SK-N-SH treated with all-trans-retinoic acid at 6 μM for 48 hours (cell line): ENCODE data around the gene GAL3ST1.

Source experiments
- ATAC-seq: fragments of 200-7000 bp; cut with Tn5 transposase; 3 replicates; pipeline ENCODE4 v1.9.1; 2020; ENCODE audit warnings: mild to moderate bottlenecking, moderate library complexity
- ARNTL ChIP-seq: fragments of 450-650 bp; formaldehyde crosslinking; IDR thresholded peaks from 2 replicates; pipeline ENCODE4 v1.5.0; 2020; ENCODE audit warnings: low read depth, mild to moderate bottlenecking, moderate library complexity, borderline replicate concordance
- CREB5 ChIP-seq: fragments of 250-450 bp; sonication (Bioruptor Pico); IDR thresholded peaks from 2 replicates; pipeline ENCODE4 v1.5.1; 2020; ENCODE audit warnings: low read depth, mild to moderate bottlenecking, moderate library complexity
- GLIS3 ChIP-seq: fragments of 250-450 bp; sonication (Bioruptor Pico); IDR thresholded peaks from 2 replicates; pipeline ENCODE4 v1.5.0; 2020; ENCODE audit warnings: mild to moderate bottlenecking, moderate library complexity
- ISL1 ChIP-seq: fragments of 250-450 bp; sonication (Bioruptor Pico); IDR thresholded peaks from 2 replicates; pipeline ENCODE4 v2.1.2; 2022; ENCODE audit warnings: mild to moderate bottlenecking, moderate library complexity
- OSR1 ChIP-seq: fragments of 250-450 bp; sonication (Bioruptor Pico); IDR thresholded peaks from 2 replicates; pipeline ENCODE4 v1.8.0; 2022; ENCODE audit warnings: moderate library complexity, mild to moderate bottlenecking, inconsistent platforms
- RARB ChIP-seq: fragments of 250-450 bp; sonication (Bioruptor Pico); IDR thresholded peaks from 2 replicates; pipeline ENCODE4 v1.8.0; 2021; ENCODE audit warnings: mild to moderate bottlenecking, moderate library complexity
- SNAI2 ChIP-seq: fragments of 250-450 bp; sonication (Bioruptor Pico); IDR thresholded peaks from 2 replicates; pipeline ENCODE4 v1.5.0; 2020; ENCODE audit warnings: mild to moderate bottlenecking, moderate library complexity
- TOX ChIP-seq: fragments of 250-450 bp; sonication (Bioruptor Pico); IDR thresholded peaks from 2 replicates; pipeline ENCODE4 v1.8.0; 2021; ENCODE audit warnings: mild to moderate bottlenecking, moderate library complexity, borderline replicate concordance
- ZC3H10 ChIP-seq: fragments of 250-450 bp; sonication (Bioruptor Pico); IDR thresholded peaks from 2 replicates; pipeline ENCODE4 v1.5.1; 2021; ENCODE audit warnings: mild to moderate bottlenecking, moderate library complexity
- ZFP3 ChIP-seq: fragments of 250-450 bp; sonication (Bioruptor Pico); IDR thresholded peaks from 2 replicates; pipeline ENCODE4 v1.5.0; 2020; ENCODE audit warnings: mild to moderate bottlenecking, moderate library complexity
- ZFP30 ChIP-seq: fragments of 450-650 bp; formaldehyde crosslinking; IDR thresholded peaks from 2 replicates; pipeline ENCODE4 v1.5.0; 2022; ENCODE audit warnings: mild to moderate bottlenecking, moderate library complexity
- ZNF565 ChIP-seq: fragments of 450-650 bp; formaldehyde crosslinking; conservative IDR thresholded peaks from 2 replicates; pipeline ENCODE4 v1.5.0; 2020; ENCODE audit warnings: low read depth, mild to moderate bottlenecking, moderate library complexity
- ZNF70 ChIP-seq: fragments of 450-650 bp; formaldehyde crosslinking; IDR thresholded peaks from 2 replicates; pipeline ENCODE4 v1.5.0; 2020; ENCODE audit warnings: mild to moderate bottlenecking, moderate library complexity
- ZNF8 ChIP-seq: fragments of 450-650 bp; formaldehyde crosslinking; IDR thresholded peaks from 2 replicates; pipeline ENCODE4 v1.5.0; 2020; ENCODE audit warnings: mild to moderate bottlenecking, moderate library complexity
- TF ChIP-seq, protein P1 (sequence below): fragments of 250-450 bp; sonication (Bioruptor Pico); IDR thresholded peaks from 2 replicates; pipeline ENCODE4 v1.8.0; 2021; ENCODE audit warnings: low read depth, mild to moderate bottlenecking, moderate library complexity, borderline replicate concordance
- TF ChIP-seq, protein P2 (sequence below): fragments of 250-450 bp; sonication (Bioruptor Pico); IDR thresholded peaks from 2 replicates; pipeline ENCODE4 v1.5.0; 2020; ENCODE audit warnings: mild to moderate bottlenecking, moderate library complexity
- TF ChIP-seq, protein P3 (sequence below): fragments of 250-450 bp; sonication (Bioruptor Pico); IDR thresholded peaks from 2 replicates; pipeline ENCODE4 v1.8.0; 2020; ENCODE audit warnings: mild to moderate bottlenecking, moderate library complexity, borderline replicate concordance

The GAL3ST1 gene

GRCh38 chr22:30574997-30575671 lies 669 bp upstream of the GAL3ST1 start (continued):
- TF ChIP-seq ARNTL (CRISPR knock-in tag) (no peak), ZNF8 (CRISPR knock-in tag) (no peak), ISL1 (CRISPR knock-in tag) (no peak; the same call in 1 of the 2 replicates), OSR1 (no peak), CREB5 (0 out of 2 replicates have a peak, but pooled peaks have one; percentile 12), RARB (no peak), ZFP3 (CRISPR knock-in tag) (peak; percentile 65; the same call in 1 of the 2 replicates)
- TF ChIP-seq, protein P1, sequence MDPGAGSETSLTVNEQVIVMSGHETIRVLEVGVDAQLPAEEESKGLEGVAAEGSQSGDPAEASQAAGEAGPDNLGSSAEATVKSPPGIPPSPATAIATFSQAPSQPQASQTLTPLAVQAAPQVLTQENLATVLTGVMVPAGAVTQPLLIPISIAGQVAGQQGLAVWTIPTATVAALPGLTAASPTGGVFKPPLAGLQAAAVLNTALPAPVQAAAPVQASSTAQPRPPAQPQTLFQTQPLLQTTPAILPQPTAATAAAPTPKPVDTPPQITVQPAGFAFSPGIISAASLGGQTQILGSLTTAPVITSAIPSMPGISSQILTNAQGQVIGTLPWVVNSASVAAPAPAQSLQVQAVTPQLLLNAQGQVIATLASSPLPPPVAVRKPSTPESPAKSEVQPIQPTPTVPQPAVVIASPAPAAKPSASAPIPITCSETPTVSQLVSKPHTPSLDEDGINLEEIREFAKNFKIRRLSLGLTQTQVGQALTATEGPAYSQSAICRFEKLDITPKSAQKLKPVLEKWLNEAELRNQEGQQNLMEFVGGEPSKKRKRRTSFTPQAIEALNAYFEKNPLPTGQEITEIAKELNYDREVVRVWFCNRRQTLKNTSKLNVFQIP (CRISPR knock-in tag): no peak

DNA sequence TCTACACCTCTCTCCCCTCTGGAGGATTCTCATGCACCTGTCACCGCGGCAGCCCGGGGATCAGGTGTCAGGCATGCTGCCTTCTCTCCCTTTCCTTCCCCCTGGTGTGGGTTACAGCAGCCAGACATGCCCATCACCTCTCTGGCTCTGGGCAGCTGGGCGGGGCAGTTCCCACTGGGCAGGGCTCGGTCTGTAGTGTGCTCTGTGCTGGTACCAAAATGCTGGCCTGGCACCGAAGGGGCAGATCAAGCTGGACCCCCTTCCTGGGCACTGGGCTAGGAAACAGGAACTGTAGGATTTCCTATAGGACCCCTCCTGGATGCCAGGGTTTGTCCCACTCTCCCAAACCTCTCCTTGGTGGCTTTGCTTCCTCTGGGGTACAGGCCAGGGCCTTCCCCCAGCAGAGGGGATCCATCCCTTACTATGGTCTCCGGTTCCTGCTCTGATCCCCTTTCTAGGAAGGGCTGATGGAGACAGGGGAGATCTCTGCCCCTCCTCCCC lies 821 bp downstream of the GAL3ST1 start:
- ATAC-seq: no peak; the same call in 2 of the 3 replicates
- TF ChIP-seq GLIS3 (CRISPR knock-in tag): no peak
- TF ChIP-seq ZNF565: no peak
- no peak for TF ChIP-seq ZNF70
- no peak for TF ChIP-seq ZC3H10 (CRISPR knock-in tag)
- TF ChIP-seq, protein P2, sequence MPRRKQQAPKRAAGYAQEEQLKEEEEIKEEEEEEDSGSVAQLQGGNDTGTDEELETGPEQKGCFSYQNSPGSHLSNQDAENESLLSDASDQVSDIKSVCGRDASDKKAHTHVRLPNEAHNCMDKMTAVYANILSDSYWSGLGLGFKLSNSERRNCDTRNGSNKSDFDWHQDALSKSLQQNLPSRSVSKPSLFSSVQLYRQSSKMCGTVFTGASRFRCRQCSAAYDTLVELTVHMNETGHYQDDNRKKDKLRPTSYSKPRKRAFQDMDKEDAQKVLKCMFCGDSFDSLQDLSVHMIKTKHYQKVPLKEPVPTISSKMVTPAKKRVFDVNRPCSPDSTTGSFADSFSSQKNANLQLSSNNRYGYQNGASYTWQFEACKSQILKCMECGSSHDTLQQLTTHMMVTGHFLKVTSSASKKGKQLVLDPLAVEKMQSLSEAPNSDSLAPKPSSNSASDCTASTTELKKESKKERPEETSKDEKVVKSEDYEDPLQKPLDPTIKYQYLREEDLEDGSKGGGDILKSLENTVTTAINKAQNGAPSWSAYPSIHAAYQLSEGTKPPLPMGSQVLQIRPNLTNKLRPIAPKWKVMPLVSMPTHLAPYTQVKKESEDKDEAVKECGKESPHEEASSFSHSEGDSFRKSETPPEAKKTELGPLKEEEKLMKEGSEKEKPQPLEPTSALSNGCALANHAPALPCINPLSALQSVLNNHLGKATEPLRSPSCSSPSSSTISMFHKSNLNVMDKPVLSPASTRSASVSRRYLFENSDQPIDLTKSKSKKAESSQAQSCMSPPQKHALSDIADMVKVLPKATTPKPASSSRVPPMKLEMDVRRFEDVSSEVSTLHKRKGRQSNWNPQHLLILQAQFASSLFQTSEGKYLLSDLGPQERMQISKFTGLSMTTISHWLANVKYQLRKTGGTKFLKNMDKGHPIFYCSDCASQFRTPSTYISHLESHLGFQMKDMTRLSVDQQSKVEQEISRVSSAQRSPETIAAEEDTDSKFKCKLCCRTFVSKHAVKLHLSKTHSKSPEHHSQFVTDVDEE (CRISPR knock-in tag): no peak
- TF ChIP-seq CREB5: no peak
- TF ChIP-seq ZFP30 (CRISPR knock-in tag): no peak
- TF ChIP-seq ISL1 (CRISPR knock-in tag): no peak
- TF ChIP-seq, protein P1 (CRISPR knock-in tag): no peak
- no peak for TF ChIP-seq OSR1
- TF ChIP-seq, protein P3, sequence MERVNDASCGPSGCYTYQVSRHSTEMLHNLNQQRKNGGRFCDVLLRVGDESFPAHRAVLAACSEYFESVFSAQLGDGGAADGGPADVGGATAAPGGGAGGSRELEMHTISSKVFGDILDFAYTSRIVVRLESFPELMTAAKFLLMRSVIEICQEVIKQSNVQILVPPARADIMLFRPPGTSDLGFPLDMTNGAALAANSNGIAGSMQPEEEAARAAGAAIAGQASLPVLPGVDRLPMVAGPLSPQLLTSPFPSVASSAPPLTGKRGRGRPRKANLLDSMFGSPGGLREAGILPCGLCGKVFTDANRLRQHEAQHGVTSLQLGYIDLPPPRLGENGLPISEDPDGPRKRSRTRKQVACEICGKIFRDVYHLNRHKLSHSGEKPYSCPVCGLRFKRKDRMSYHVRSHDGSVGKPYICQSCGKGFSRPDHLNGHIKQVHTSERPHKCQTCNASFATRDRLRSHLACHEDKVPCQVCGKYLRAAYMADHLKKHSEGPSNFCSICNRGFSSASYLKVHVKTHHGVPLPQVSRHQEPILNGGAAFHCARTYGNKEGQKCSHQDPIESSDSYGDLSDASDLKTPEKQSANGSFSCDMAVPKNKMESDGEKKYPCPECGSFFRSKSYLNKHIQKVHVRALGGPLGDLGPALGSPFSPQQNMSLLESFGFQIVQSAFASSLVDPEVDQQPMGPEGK (CRISPR knock-in tag): no peak
- TF ChIP-seq TOX (CRISPR knock-in tag): no peak
- no peak for TF ChIP-seq SNAI2 (CRISPR knock-in tag)
- TF ChIP-seq, all 23 proteins: peak for 0
